SK-N-SH treated with all-trans-retinoic acid at 6 μM for 48 hours (cell line): ENCODE data around the gene OGFOD3.

ENCODE experiments used
- ATAC-seq: fragments of 200-7000 bp; cut with Tn5 transposase; 3 replicates; pipeline ENCODE4 v1.9.1; 2020; ENCODE audit warnings: mild to moderate bottlenecking, moderate library complexity
- ARNTL ChIP-seq: fragments of 450-650 bp; formaldehyde crosslinking; IDR thresholded peaks from 2 replicates; pipeline ENCODE4 v1.5.0; 2020; ENCODE audit warnings: low read depth, mild to moderate bottlenecking, moderate library complexity, borderline replicate concordance
- CREB5 ChIP-seq: fragments of 250-450 bp; sonication (Bioruptor Pico); IDR thresholded peaks from 2 replicates; pipeline ENCODE4 v1.5.1; 2020; ENCODE audit warnings: low read depth, mild to moderate bottlenecking, moderate library complexity
- CSRNP3 ChIP-seq: fragments of 250-450 bp; sonication (Bioruptor Pico); IDR thresholded peaks from 2 replicates; pipeline ENCODE4 v1.5.1; 2021; ENCODE audit warnings: mild to moderate bottlenecking, moderate library complexity
- ESRRG ChIP-seq: fragments of 250-450 bp; sonication (Bioruptor Pico); IDR thresholded peaks from 2 replicates; pipeline ENCODE4 v1.6.1; 2021; ENCODE audit warnings: mild to moderate bottlenecking
- GLIS3 ChIP-seq: fragments of 250-450 bp; sonication (Bioruptor Pico); IDR thresholded peaks from 2 replicates; pipeline ENCODE4 v1.5.0; 2020; ENCODE audit warnings: mild to moderate bottlenecking, moderate library complexity
- ISL1 ChIP-seq: fragments of 250-450 bp; sonication (Bioruptor Pico); IDR thresholded peaks from 2 replicates; pipeline ENCODE4 v2.1.2; 2022; ENCODE audit warnings: mild to moderate bottlenecking, moderate library complexity
- OSR1 ChIP-seq: fragments of 250-450 bp; sonication (Bioruptor Pico); IDR thresholded peaks from 2 replicates; pipeline ENCODE4 v1.8.0; 2022; ENCODE audit warnings: moderate library complexity, mild to moderate bottlenecking, inconsistent platforms
- PATZ1 ChIP-seq: fragments of 250-450 bp; sonication (Bioruptor Pico); IDR thresholded peaks from 2 replicates; pipeline ENCODE4 v1.8.0; 2020; ENCODE audit warnings: mild to moderate bottlenecking, moderate library complexity, borderline replicate concordance
- POU6F1 ChIP-seq: fragments of 250-450 bp; sonication (Bioruptor Pico); IDR thresholded peaks from 2 replicates; pipeline ENCODE4 v1.8.0; 2021; ENCODE audit warnings: low read depth, mild to moderate bottlenecking, moderate library complexity, borderline replicate concordance
- PPARA ChIP-seq: fragments of 250-450 bp; sonication (Bioruptor Pico); IDR thresholded peaks from 2 replicates; pipeline ENCODE4 v1.5.0; 2020; ENCODE audit warnings: mild to moderate bottlenecking, borderline replicate concordance
- RARB ChIP-seq: fragments of 250-450 bp; sonication (Bioruptor Pico); IDR thresholded peaks from 2 replicates; pipeline ENCODE4 v1.8.0; 2021; ENCODE audit warnings: mild to moderate bottlenecking, moderate library complexity
- TCF4 ChIP-seq: fragments of 250-450 bp; sonication (Bioruptor Pico); IDR thresholded peaks from 2 replicates; pipeline ENCODE4 v1.8.0; 2021; ENCODE audit warnings: mild to moderate bottlenecking, moderate library complexity, borderline replicate concordance
- TOX ChIP-seq: fragments of 250-450 bp; sonication (Bioruptor Pico); IDR thresholded peaks from 2 replicates; pipeline ENCODE4 v1.8.0; 2021; ENCODE audit warnings: mild to moderate bottlenecking, moderate library complexity, borderline replicate concordance
- TSHZ2 ChIP-seq: fragments of 250-450 bp; sonication (Bioruptor Pico); IDR thresholded peaks from 2 replicates; pipeline ENCODE4 v1.5.0; 2020; ENCODE audit warnings: mild to moderate bottlenecking, moderate library complexity
- ZC3H10 ChIP-seq: fragments of 250-450 bp; sonication (Bioruptor Pico); IDR thresholded peaks from 2 replicates; pipeline ENCODE4 v1.5.1; 2021; ENCODE audit warnings: mild to moderate bottlenecking, moderate library complexity
- ZNF565 ChIP-seq: fragments of 450-650 bp; formaldehyde crosslinking; conservative IDR thresholded peaks from 2 replicates; pipeline ENCODE4 v1.5.0; 2020; ENCODE audit warnings: low read depth, mild to moderate bottlenecking, moderate library complexity
- ZNF70 ChIP-seq: fragments of 450-650 bp; formaldehyde crosslinking; IDR thresholded peaks from 2 replicates; pipeline ENCODE4 v1.5.0; 2020; ENCODE audit warnings: mild to moderate bottlenecking, moderate library complexity
- ZNF8 ChIP-seq: fragments of 450-650 bp; formaldehyde crosslinking; IDR thresholded peaks from 2 replicates; pipeline ENCODE4 v1.5.0; 2020; ENCODE audit warnings: mild to moderate bottlenecking, moderate library complexity

Gene OGFOD3

GRCh38 chr17:82434216-82434565 is 15.8 kb upstream of the OGFOD3 start:
- ATAC-seq = no peak
- TF ChIP-seq TSHZ2 (CRISPR knock-in tag) = no peak
- no peak for TF ChIP-seq ZC3H10 (CRISPR knock-in tag)
- no peak for TF ChIP-seq PPARA (CRISPR knock-in tag)
- no peak for TF ChIP-seq OSR1 (CRISPR knock-in tag)
- no peak for TF ChIP-seq GLIS3 (CRISPR knock-in tag)
- TF ChIP-seq CREB5 (CRISPR knock-in tag) = no peak
- no peak for TF ChIP-seq ZNF70 (CRISPR knock-in tag)
- TF ChIP-seq ESRRG (CRISPR knock-in tag) = no peak
- no peak for TF ChIP-seq ZNF565
- no peak for TF ChIP-seq CSRNP3 (CRISPR knock-in tag)
- TF ChIP-seq TOX (CRISPR knock-in tag) = no peak
- TF ChIP-seq POU6F1 (CRISPR knock-in tag) = no peak
- TF ChIP-seq ISL1 (CRISPR knock-in tag) = no peak
- TF ChIP-seq PATZ1 (CRISPR knock-in tag) = no peak
- TF ChIP-seq, all 23 proteins: peak for 0

GRCh38 chr17:82433560-82434215 is 15.3 kb upstream of the OGFOD3 start:
- TF ChIP-seq ZC3H10 (CRISPR knock-in tag) (no peak), ISL1 (CRISPR knock-in tag) (no peak)
- no peak for ATAC-seq

- no peak for TF ChIP-seq RARB (CRISPR knock-in tag)
- no peak for TF ChIP-seq CREB5 (CRISPR knock-in tag)
- TF ChIP-seq TOX (CRISPR knock-in tag) = no peak
- no peak for TF ChIP-seq GLIS3 (CRISPR knock-in tag)
- no peak for TF ChIP-seq ZC3H10 (CRISPR knock-in tag)
- TF ChIP-seq ARNTL (CRISPR knock-in tag) = no peak
- TF ChIP-seq ZNF565 = no peak
- ATAC-seq = no peak
Observed at GRCh38 chr17:82432017-82432416, 13.6 kb upstream of the OGFOD3 start.

- no peak for ATAC-seq
- no peak for TF ChIP-seq TCF4 (CRISPR knock-in tag)
- TF ChIP-seq ZNF8 = no peak
- no peak for TF ChIP-seq ISL1 (CRISPR knock-in tag)
- TF ChIP-seq CREB5 (CRISPR knock-in tag) = no peak
- no peak for TF ChIP-seq POU6F1 (CRISPR knock-in tag)
- no peak for TF ChIP-seq ZC3H10 (CRISPR knock-in tag)
Observed at GRCh38 chr17:82429824-82430223, 11.4 kb upstream of the OGFOD3 start.
